ENCODE results near the gene CSNK1G3. TPM values are rescaled to one million over a fixed set of nuclear protein-coding genes. Genes with fewer than 3 reads are reported as not detected.
A peak's percentile ranks its signal among the peaks of the same experiment; 100 is the strongest.

The CSNK1G3 gene
- total and polyA plus RNA-seq, 5 donors from 2014 or later, result 20.7 to 63.1 (median 28.2) TPM

- DNase-seq (no peak), ATAC-seq (ENCODE audit: low read depth in 2 of 2) (no peak)
- H3K27me3 ChIP-seq (ENCODE audit: control insufficient read depth, insufficient read depth, low read length), result no peaks in the 10 kb centered on the region
- no peaks in the 10 kb centered on the region for H3K36me3 ChIP-seq (ENCODE audit: control insufficient read depth, insufficient read depth, low read length)
- peak overlapping the region; percentile 90 for H3K4me3 ChIP-seq (ENCODE audit: low read depth, low read length)
- peak overlapping the region; percentile 17 to 97 (median 44) for H3K4me3 Mint-ChIP-seq
- peaks cover 50% of the 10 kb centered on the region for H3K4me1 ChIP-seq (ENCODE audit: control insufficient read depth, insufficient read depth, low read length, poor library complexity, severe bottlenecking)
- peaks cover 0 to 2% (median 0%) of the 10 kb centered on the region in 7 donors for H3K9me3 Mint-ChIP-seq
- no peaks in the 10 kb centered on the region for H3K9me3 ChIP-seq (ENCODE audit: control insufficient read depth in 2 of 2, low read length in 2 of 2)
- peaks cover 3% of the 10 kb centered on the region for H3K36me3 Mint-ChIP-seq
- no peaks in the 10 kb centered on the region for H3K27me3 Mint-ChIP-seq
- peak overlapping the region; percentile 1 to 90 (median 1) for H3K27ac Mint-ChIP-seq
- H3K27ac ChIP-seq (ENCODE audit: insufficient read depth, low read length, poor library complexity, severe bottlenecking), result no peak overlapping the region
- H3K4me1 Mint-ChIP-seq, result peaks cover 45 to 71% (median 59%) of the 10 kb centered on the region in 4 donors
Observed at GRCh38 chr5:123514615-123515355, 2.8 kb downstream of the CSNK1G3 start.

- peak overlapping the region; percentile 10 to 81 (median 69) for H3K27ac Mint-ChIP-seq
Observed at GRCh38 chr5:123515904-123516303, 3.9 kb downstream of the CSNK1G3 start.

GRCh38 chr5:123517476-123517875 is 5.5 kb downstream of the CSNK1G3 start:
- no peak overlapping the region for H3K27ac ChIP-seq (ENCODE audit: insufficient read depth, low read length, poor library complexity, severe bottlenecking)
- Mint-ChIP-seq H3K4me1 (peaks cover 40 to 74% (median 59%) of the 10 kb centered on the region in 4 donors), H3K4me3 (no peak overlapping the region), H3K36me3 (peaks cover 3% of the 10 kb centered on the region), H3K27me3 (no peaks in the 10 kb centered on the region), H3K27ac (peak overlapping the region in 1 of 3 donors; percentile 5), H3K9me3 (peaks cover 0 to 2% (median 0%) of the 10 kb centered on the region in 7 donors)
- no peaks in the 10 kb centered on the region for H3K9me3 ChIP-seq (ENCODE audit: control insufficient read depth in 2 of 2, low read length in 2 of 2)
- peaks cover 43% of the 10 kb centered on the region for H3K4me1 ChIP-seq (ENCODE audit: control insufficient read depth, insufficient read depth, low read length, poor library complexity, severe bottlenecking)
- H3K27me3 ChIP-seq (ENCODE audit: control insufficient read depth, insufficient read depth, low read length), result no peaks in the 10 kb centered on the region
- no peak for ATAC-seq (ENCODE audit: low read depth in 2 of 2)
- DNase-seq, result no peak
- peaks cover 2% of the 10 kb centered on the region for H3K36me3 ChIP-seq (ENCODE audit: control insufficient read depth, insufficient read depth, low read length)
- no peak overlapping the region for H3K4me3 ChIP-seq (ENCODE audit: low read depth, low read length)

More at GRCh38 chr5:123515904-123516303, 3.9 kb downstream of the CSNK1G3 start:
- peaks cover 50% of the 10 kb centered on the region for H3K4me1 ChIP-seq (ENCODE audit: control insufficient read depth, insufficient read depth, low read length, poor library complexity, severe bottlenecking)
- H3K4me3 ChIP-seq (ENCODE audit: low read depth, low read length), result peak overlapping the region; percentile 4
- H3K36me3 ChIP-seq (ENCODE audit: control insufficient read depth, insufficient read depth, low read length), result no peaks in the 10 kb centered on the region
- H3K4me3 Mint-ChIP-seq, result peak overlapping the region; percentile 5 to 97 (median 51)
- no peaks in the 10 kb centered on the region for H3K9me3 ChIP-seq (ENCODE audit: control insufficient read depth in 2 of 2, low read length in 2 of 2)
- peak; percentile 45 to 47 for ATAC-seq (ENCODE audit: low read depth in 2 of 2)
- no peaks in the 10 kb centered on the region for H3K27me3 Mint-ChIP-seq
- no peaks in the 10 kb centered on the region for H3K27me3 ChIP-seq (ENCODE audit: control insufficient read depth, insufficient read depth, low read length)
- peaks cover 0 to 2% (median 0%) of the 10 kb centered on the region in 7 donors for H3K9me3 Mint-ChIP-seq
- no peak overlapping the region for H3K27ac ChIP-seq (ENCODE audit: insufficient read depth, low read length, poor library complexity, severe bottlenecking)
- H3K4me1 Mint-ChIP-seq, result peaks cover 46 to 77% (median 60%) of the 10 kb centered on the region in 4 donors
- peaks cover 3% of the 10 kb centered on the region for H3K36me3 Mint-ChIP-seq
- DNase-seq, result peak in 2 of 3 donors; percentile 54 to 78

- H3K4me1 ChIP-seq (ENCODE audit: control insufficient read depth, insufficient read depth, low read length, poor library complexity, severe bottlenecking), result peaks cover 39% of the 10 kb centered on the region
- DNase-seq, result peak in 1 of 3 donors; percentile 16
- no peaks in the 10 kb centered on the region for H3K27me3 ChIP-seq (ENCODE audit: control insufficient read depth, insufficient read depth, low read length)
- no peak overlapping the region for H3K27ac ChIP-seq (ENCODE audit: insufficient read depth, low read length, poor library complexity, severe bottlenecking)
- ATAC-seq (ENCODE audit: low read depth in 2 of 2), result no peak
- H3K36me3 ChIP-seq (ENCODE audit: control insufficient read depth, insufficient read depth, low read length), result peaks cover 4% of the 10 kb centered on the region
- Mint-ChIP-seq H3K4me3 (no peak overlapping the region), H3K36me3 (peaks cover 3% of the 10 kb centered on the region), H3K27ac (no peak overlapping the region), H3K4me1 (peaks cover 42 to 75% (median 61%) of the 10 kb centered on the region in 4 donors), H3K27me3 (no peaks in the 10 kb centered on the region), H3K9me3 (peaks cover 0 to 2% (median 0%) of the 10 kb centered on the region in 7 donors)
- no peaks in the 10 kb centered on the region for H3K9me3 ChIP-seq (ENCODE audit: control insufficient read depth in 2 of 2, low read length in 2 of 2)
- H3K4me3 ChIP-seq (ENCODE audit: low read depth, low read length), result peak overlapping the region; percentile 38
Observed at GRCh38 chr5:123518111-123518510, 6.1 kb downstream of the CSNK1G3 start.

GRCh38 chr5:123520677-123521247 is 8.8 kb downstream of the CSNK1G3 start:
- peaks cover 0 to 2% (median 0%) of the 10 kb centered on the region in 7 donors for H3K9me3 Mint-ChIP-seq
- H3K4me3 ChIP-seq (ENCODE audit: low read depth, low read length), result no peak overlapping the region

GRCh38 chr5:123524146-123524545 is 12.2 kb downstream of the CSNK1G3 start:
- peak overlapping the region in 1 of 3 donors; percentile 12 for H3K27ac Mint-ChIP-seq
- DNase-seq, result no peak
- H3K27me3 Mint-ChIP-seq, result no peaks in the 10 kb centered on the region
- peaks cover 29 to 64% (median 58%) of the 10 kb centered on the region in 4 donors for H3K4me1 Mint-ChIP-seq
- peaks cover 0 to 2% (median 0%) of the 10 kb centered on the region in 7 donors for H3K9me3 Mint-ChIP-seq
- no peak for ATAC-seq (ENCODE audit: low read depth in 2 of 2)
- no peak overlapping the region for H3K4me3 Mint-ChIP-seq
- no peaks in the 10 kb centered on the region for H3K9me3 ChIP-seq (ENCODE audit: control insufficient read depth in 2 of 2, low read length in 2 of 2)
- no peaks in the 10 kb centered on the region for H3K4me1 ChIP-seq (ENCODE audit: control insufficient read depth, insufficient read depth, low read length, poor library complexity, severe bottlenecking)
- H3K36me3 Mint-ChIP-seq, result peaks cover 3% of the 10 kb centered on the region
- no peaks in the 10 kb centered on the region for H3K27me3 ChIP-seq (ENCODE audit: control insufficient read depth, insufficient read depth, low read length)
- no peak overlapping the region for H3K4me3 ChIP-seq (ENCODE audit: low read depth, low read length)
- peaks cover 4% of the 10 kb centered on the region for H3K36me3 ChIP-seq (ENCODE audit: control insufficient read depth, insufficient read depth, low read length)
- no peak overlapping the region for H3K27ac ChIP-seq (ENCODE audit: insufficient read depth, low read length, poor library complexity, severe bottlenecking)

More at GRCh38 chr5:123520677-123521247, 8.8 kb downstream of the CSNK1G3 start:
- no peak for DNase-seq
- Histone ChIP-seq H3K4me1 (ENCODE audit: control insufficient read depth, insufficient read depth, low read length, poor library complexity, severe bottlenecking) (peaks cover 17% of the 10 kb centered on the region), H3K9me3 (ENCODE audit: control insufficient read depth in 2 of 2, low read length in 2 of 2) (no peaks in the 10 kb centered on the region), H3K27ac (ENCODE audit: insufficient read depth, low read length, poor library complexity, severe bottlenecking) (no peak overlapping the region), H3K36me3 (ENCODE audit: control insufficient read depth, insufficient read depth, low read length) (peaks cover 4% of the 10 kb centered on the region), H3K27me3 (ENCODE audit: control insufficient read depth, insufficient read depth, low read length) (no peaks in the 10 kb centered on the region)
- Mint-ChIP-seq H3K4me1 (peaks cover 30 to 68% (median 59%) of the 10 kb centered on the region in 4 donors), H3K36me3 (peaks cover 3% of the 10 kb centered on the region), H3K27me3 (no peaks in the 10 kb centered on the region), H3K27ac (no peak overlapping the region), H3K4me3 (no peak overlapping the region)
- ATAC-seq (ENCODE audit: low read depth in 2 of 2), result no peak

GRCh38 chr5:123527190-123527589 is 15.2 kb downstream of the CSNK1G3 start:
- H3K27me3 ChIP-seq (ENCODE audit: control insufficient read depth, insufficient read depth, low read length), result no peaks in the 10 kb centered on the region
- no peaks in the 10 kb centered on the region for H3K4me1 ChIP-seq (ENCODE audit: control insufficient read depth, insufficient read depth, low read length, poor library complexity, severe bottlenecking)
- H3K36me3 ChIP-seq (ENCODE audit: control insufficient read depth, insufficient read depth, low read length), result peaks cover 4% of the 10 kb centered on the region
- Mint-ChIP-seq H3K4me1 (peaks cover 41 to 58% (median 55%) of the 10 kb centered on the region in 4 donors), H3K36me3 (no peaks in the 10 kb centered on the region), H3K27ac (peak overlapping the region in 1 of 3 donors; percentile 40), H3K9me3 (peaks cover 0 to 2% (median 0%) of the 10 kb centered on the region in 7 donors), H3K4me3 (peak overlapping the region in 1 of 4 donors; percentile 11), H3K27me3 (no peaks in the 10 kb centered on the region)
- no peak for ATAC-seq (ENCODE audit: low read depth in 2 of 2)
- DNase-seq, result no peak
- no peak overlapping the region for H3K27ac ChIP-seq (ENCODE audit: insufficient read depth, low read length, poor library complexity, severe bottlenecking)
- H3K9me3 ChIP-seq (ENCODE audit: control insufficient read depth in 2 of 2, low read length in 2 of 2), result no peaks in the 10 kb centered on the region
- H3K4me3 ChIP-seq (ENCODE audit: low read depth, low read length), result no peak overlapping the region

All from CD4-positive, CD25-positive, alpha-beta regulatory T cell (primary cell).